ENCODE measurements around the gene CYP11A1. TPM values are rescaled to one million over a fixed set of nuclear protein-coding genes. Genes with fewer than 3 reads are reported as not detected.

CYP11A1 gene
- total and polyA plus RNA-seq, 9 donors = 19.9 to 1,902 (median 32.3) TPM

GRCh38 chr15:74414603-74415338 lies 47.3 kb upstream of the CYP11A1 start:
- H3K27ac ChIP-seq = no peak overlapping the region
- H3K9me3 ChIP-seq = no peaks in the 10 kb centered on the region
- no peak overlapping the region for H3K4me3 ChIP-seq
- WGBS, 3 donors = 93 to 100% (median 97%) methylated on average over 12 of the region's 12 CpGs
- peaks cover 2% of the 10 kb centered on the region for H3K4me1 ChIP-seq (ENCODE audit: insufficient read depth)
- H3K27me3 ChIP-seq = no peaks in the 10 kb centered on the region
- intact Hi-C loops (cut with DNase I) = no loop called here
- TF ChIP-seq CTCF (IDR thresholded peaks at IDR 0.05) (no peak), EP300 (IDR thresholded peaks at IDR 0.05) (no peak), POLR2A (IDR thresholded peaks at IDR 0.05) (no peak)
- H3K36me3 ChIP-seq = no peaks in the 10 kb centered on the region
- no peak for DNase-seq

GRCh38 chr15:74414081-74414580 lies 46.7 kb upstream of the CYP11A1 start:
- no peak for DNase-seq
- no peaks in the 10 kb centered on the region for H3K9me3 ChIP-seq
- H3K27ac ChIP-seq = no peak overlapping the region
- peaks cover 2% of the 10 kb centered on the region for H3K4me1 ChIP-seq (ENCODE audit: insufficient read depth)
- no peak overlapping the region for H3K4me3 ChIP-seq
- H3K36me3 ChIP-seq = no peaks in the 10 kb centered on the region
- H3K27me3 ChIP-seq = no peaks in the 10 kb centered on the region
- WGBS, 3 donors = 89 to 97% (median 90%) methylated on average over 5 of the region's 5 CpGs
- intact Hi-C loops (cut with DNase I) = no loop called here
- TF ChIP-seq EP300 (IDR thresholded peaks at IDR 0.05) = no peak
- no peak for TF ChIP-seq POLR2A (IDR thresholded peaks at IDR 0.05)
- no peak for TF ChIP-seq CTCF (IDR thresholded peaks at IDR 0.05)

GRCh38 chr15:74413350-74414080 lies 46.1 kb upstream of the CYP11A1 start:
- DNase-seq = no peak
- H3K27ac ChIP-seq = no peak overlapping the region
- H3K9me3 ChIP-seq = no peaks in the 10 kb centered on the region
- H3K36me3 ChIP-seq = no peaks in the 10 kb centered on the region
- intact Hi-C loops (cut with DNase I) = no loop called here
- no peak for TF ChIP-seq CTCF (IDR thresholded peaks at IDR 0.05)
- TF ChIP-seq EP300 (IDR thresholded peaks at IDR 0.05) = no peak
- TF ChIP-seq POLR2A (IDR thresholded peaks at IDR 0.05) = no peak
- 86 to 87% (median 86%) methylated on average over 9 of the region's 9 CpGs for WGBS, 3 donors
- no peaks in the 10 kb centered on the region for H3K4me1 ChIP-seq (ENCODE audit: insufficient read depth)
- no peaks in the 10 kb centered on the region for H3K27me3 ChIP-seq
- no peak overlapping the region for H3K4me3 ChIP-seq

- H3K27me3 ChIP-seq = no peaks in the 10 kb centered on the region
- H3K4me3 ChIP-seq = no peak overlapping the region
- intact Hi-C loops (cut with DNase I) = no loop called here
- DNase-seq = no peak
- H3K27ac ChIP-seq = no peak overlapping the region
- H3K36me3 ChIP-seq = no peaks in the 10 kb centered on the region
- H3K9me3 ChIP-seq = no peaks in the 10 kb centered on the region
- peaks cover 7% of the 10 kb centered on the region for H3K4me1 ChIP-seq (ENCODE audit: insufficient read depth)
- 14 to 33% (median 23%) methylated on average over 6 of the region's 6 CpGs for WGBS, 3 donors
- TF ChIP-seq CTCF (IDR thresholded peaks at IDR 0.05) (no peak), EP300 (IDR thresholded peaks at IDR 0.05) (no peak)
These were observed 44.7 kb upstream of the CYP11A1 start for GRCh38 chr15:74412159-74412558.
